GM20000 (cell line): ENCODE results near the gene DRD2.

Source experiments
- DNase-seq: peaks from one replicate; pipeline ENCODE4 v3.0.0; 2012; ENCODE audit warnings: low spot score
- TF ChIP-seq, protein P1 (sequence below): IDR thresholded peaks from 2 replicates; pipeline ENCODE4 v1.5.1; 2012; ENCODE audit warnings: mild to moderate bottlenecking, control low read depth; ENCODE audit errors: extremely low read depth, missing control alignments

The DRD2 gene

GRCh38 chr11:113446938-113447337 is 28.3 kb downstream of the DRD2 start:
- TF ChIP-seq, protein P1, sequence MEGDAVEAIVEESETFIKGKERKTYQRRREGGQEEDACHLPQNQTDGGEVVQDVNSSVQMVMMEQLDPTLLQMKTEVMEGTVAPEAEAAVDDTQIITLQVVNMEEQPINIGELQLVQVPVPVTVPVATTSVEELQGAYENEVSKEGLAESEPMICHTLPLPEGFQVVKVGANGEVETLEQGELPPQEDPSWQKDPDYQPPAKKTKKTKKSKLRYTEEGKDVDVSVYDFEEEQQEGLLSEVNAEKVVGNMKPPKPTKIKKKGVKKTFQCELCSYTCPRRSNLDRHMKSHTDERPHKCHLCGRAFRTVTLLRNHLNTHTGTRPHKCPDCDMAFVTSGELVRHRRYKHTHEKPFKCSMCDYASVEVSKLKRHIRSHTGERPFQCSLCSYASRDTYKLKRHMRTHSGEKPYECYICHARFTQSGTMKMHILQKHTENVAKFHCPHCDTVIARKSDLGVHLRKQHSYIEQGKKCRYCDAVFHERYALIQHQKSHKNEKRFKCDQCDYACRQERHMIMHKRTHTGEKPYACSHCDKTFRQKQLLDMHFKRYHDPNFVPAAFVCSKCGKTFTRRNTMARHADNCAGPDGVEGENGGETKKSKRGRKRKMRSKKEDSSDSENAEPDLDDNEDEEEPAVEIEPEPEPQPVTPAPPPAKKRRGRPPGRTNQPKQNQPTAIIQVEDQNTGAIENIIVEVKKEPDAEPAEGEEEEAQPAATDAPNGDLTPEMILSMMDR, result no peak
- no peak for DNase-seq

DNA sequence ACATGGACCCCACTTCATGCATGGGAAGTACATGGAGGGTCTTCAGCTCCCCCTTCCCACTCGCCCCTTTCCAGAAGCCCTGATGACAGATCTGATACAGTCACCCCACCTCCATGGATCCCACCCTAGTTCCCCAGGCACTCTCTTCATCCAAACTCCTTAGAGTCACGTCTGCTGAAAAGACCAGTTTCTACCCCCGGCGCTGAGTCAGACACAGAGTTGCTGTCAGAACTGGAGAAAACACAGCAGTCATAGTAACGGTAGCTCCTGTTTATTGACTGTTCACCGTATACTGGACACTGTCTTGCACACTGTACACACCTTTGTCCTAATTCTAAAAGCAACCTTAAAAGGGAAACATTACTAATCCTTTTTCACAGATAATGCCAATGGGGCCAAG is 29.1 kb downstream of the DRD2 start:
- DNase-seq, result no peak
- TF ChIP-seq, protein P1, result no peak

DNA sequence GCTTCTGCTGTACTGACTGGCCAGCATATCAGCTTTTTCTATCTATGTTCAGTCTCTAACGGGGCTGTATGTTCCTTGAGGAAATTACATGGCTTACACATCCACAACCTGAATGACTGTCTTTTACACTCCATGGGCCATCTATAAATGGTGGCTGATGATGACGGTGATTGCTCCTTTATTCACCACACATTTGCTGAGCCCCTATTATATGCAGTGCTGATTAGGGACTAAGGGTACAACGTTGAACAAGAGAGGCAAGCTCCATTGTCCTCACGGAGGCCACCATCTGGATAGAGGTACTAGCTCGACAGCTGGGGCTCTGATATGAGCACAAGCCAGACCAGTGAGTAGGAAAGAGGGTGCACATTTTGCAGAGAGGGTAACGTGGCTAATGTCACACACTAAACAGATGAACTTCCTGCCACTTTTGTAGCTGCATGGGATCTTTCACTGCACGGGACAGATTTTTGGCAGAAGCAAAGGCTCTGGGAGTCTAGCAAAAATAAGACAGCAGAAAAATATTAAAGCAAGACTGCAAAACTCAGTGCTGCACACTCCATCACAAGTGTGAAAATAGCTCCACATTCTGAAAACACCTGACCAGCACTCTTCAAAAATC is 30.6 kb downstream of the DRD2 start:
- TF ChIP-seq, protein P1, result no peak
- DNase-seq, result no peak

- no peak for DNase-seq
These were observed 34.4 kb downstream of the DRD2 start for GRCh38 chr11:113440816-113441215.

DNA sequence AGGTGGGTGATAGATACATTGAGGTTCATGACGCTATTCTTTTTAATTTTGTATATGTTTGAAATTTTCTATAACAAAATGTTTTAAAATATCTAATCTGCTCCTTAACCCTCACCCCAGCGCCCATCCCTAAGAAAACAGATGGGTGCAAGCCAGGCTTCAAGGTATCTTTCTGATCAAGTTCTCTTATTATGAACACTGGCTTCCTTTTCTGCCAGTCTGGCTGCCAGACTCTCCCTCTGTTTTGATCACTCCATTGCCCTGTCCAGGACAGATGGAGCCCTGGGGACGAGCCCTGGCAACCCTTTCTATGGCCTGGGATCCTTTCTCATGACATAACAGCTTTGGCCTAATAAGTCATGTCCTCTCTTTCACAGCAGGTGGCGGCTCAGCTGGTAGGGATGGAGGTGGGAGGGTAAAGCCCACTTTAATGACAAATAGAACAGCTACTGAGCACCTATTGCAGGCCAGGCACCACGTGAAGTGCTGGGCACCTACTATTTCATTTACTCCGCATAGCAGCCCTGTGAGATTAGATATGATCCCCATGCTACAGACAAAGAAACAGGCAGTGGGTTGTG is 38.4 kb downstream of the DRD2 start:
- no peak for DNase-seq
- TF ChIP-seq, protein P1, result no peak

More at GRCh38 chr11:113440816-113441215, 34.4 kb downstream of the DRD2 start:
- TF ChIP-seq, protein P1, result no peak

GRCh38 chr11:113435190-113435968 is 39.8 kb downstream of the DRD2 start:
- TF ChIP-seq, protein P1, result no peak
- DNase-seq, result no peak

GRCh38 chr11:113431746-113432145 is 43.5 kb downstream of the DRD2 start:
- TF ChIP-seq, protein P1, result no peak
- no peak for DNase-seq
